Activated effector memory CD4-positive, alpha-beta T cell treated with anti-CD3 and anti-CD28 coated beads, Interleukin-2, amount 50 U/mL, for 16 hours (primary cell): ENCODE measurements around the gene CCDC97.

ENCODE experiments used
- DNase-seq: peaks from one replicate; pipeline ENCODE4 v3.0.0-alpha.2; 2020

The CCDC97 gene

DNA sequence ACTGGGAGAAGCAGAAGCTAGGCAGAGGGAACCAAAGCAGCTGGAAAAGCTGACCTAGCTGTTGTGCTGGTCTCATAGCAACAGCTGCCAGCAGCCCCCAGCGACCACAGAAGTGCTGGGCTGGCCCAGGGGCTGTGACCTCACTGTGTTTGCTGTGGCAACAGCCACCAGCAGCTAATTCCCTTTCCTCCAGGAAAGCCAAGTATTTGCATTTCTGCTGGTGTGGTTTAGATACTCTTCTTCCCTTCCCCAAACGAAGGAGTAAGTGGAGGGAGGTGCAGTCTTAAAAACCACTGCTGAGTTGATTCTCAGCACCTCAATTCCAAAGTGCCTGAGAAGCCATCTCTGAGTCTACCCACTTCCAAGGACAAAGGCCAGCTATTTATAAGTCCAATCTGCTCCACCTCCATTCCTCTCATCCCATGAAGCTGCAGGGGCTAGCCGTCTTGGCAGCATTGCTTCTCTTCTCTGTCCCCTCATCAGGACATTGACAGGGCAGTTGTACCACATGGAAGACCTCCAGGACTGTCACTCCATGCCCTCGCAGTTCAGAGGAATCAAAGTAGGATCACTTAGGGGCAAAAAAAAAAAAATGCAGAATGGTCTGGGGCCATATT lies 11.5 kb upstream of the CCDC97 start:
- DNase-seq = peak; percentile 81

DNA sequence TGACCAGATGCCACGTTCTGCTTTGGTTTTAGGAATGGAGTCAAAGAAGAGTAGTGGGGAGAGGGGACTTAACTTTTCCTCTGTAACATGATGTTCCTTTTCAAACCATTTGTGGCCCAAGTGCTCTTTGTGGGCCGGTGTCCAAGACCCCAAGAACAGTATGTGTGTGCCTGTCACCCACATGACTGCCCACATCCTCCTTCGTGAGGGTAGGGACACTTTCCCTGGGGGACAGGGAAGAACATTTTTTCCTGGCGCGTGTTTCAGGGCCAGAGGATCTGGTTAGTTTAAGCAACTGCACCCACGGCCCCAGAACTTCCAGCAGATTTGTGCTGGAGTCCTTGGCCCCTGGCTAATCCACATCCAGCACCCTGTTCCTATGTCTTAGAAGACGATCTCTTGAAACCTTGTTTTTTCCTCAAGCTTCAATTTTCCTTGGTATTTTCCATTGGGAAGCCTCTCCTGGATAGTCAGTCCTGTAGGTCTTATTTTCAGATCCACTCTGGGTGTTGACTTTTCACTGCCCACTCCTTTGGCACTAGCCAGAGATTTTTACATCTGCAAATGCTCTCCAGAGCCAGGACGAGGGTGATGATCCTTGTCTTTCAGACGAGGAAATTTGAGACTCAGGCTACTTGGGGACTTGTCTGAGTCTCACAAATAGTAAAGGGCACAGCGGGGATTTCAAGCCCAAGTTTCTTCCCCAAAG lies 10.8 kb upstream of the CCDC97 start:
- DNase-seq = peak; percentile 42

DNA sequence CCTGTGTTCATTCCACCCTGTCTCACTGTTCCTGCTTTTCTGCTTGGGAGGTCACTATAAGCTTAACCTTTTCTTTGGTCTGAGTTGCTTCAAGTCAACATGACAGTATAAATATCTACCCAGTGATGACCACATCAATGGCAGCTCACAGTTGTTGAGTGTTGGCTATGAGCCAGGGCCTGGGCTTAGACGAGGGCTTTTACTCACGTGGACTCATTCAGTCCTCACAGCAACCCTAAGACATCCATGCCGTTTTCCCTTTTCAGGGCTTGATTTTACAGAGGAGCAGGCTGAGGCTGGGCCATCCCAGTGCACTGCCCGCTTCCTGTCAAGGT lies 10.2 kb upstream of the CCDC97 start:
- peak; percentile 79 for DNase-seq

DNA sequence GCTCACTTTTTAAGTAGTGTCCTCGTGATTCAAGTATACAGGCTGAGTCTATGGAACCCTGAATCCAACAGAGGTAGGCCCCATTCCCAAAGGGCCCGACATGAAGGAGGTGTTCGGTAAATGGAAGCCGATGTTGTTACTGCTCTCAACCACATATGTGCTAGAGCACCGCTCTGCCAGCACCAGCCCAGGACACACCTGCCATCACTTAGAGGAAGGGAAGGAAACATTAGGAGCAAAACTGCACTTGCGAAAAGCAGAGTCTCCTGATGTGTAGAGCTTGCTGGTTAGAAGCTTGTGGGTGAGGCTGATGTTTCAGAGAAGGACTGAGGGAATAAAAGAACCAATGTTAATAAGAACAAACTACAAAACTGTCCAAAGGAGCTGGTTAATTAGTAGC lies 9.4 kb upstream of the CCDC97 start:
- peak; percentile 46 for DNase-seq

DNA sequence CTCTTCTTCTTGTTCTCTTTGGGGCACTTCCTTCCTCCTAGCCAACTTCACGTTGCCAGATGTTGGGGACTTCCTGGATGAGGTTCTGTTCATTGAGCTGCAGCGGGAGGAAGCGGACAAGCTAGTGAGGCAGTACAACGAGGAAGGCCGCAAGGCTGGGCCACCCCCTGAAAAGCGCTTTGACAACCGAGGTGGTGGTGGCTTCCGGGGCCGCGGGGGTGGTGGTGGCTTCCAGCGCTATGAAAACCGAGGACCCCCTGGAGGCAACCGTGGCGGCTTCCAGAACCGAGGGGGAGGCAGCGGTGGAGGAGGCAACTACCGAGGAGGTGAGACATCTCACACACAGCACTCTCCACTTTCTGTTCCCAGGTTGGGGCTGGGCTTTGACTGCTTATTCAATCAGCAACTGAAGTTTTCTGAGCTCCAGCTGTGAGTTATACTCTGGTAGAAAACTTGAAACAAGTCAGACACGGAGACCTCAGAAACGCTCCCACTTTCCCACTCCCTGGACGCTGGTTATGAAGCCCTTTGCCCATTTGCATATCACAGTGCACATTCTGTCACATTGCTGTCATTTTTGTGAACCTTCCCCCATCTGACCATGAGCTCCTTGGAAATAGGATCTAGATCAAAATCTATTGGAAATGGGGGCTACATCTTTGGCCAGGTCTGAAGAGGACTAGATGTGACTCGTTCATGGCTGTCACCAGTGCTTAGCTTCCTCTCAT lies 7.2 kb upstream of the CCDC97 start:
- DNase-seq = peak; percentile 87

DNA sequence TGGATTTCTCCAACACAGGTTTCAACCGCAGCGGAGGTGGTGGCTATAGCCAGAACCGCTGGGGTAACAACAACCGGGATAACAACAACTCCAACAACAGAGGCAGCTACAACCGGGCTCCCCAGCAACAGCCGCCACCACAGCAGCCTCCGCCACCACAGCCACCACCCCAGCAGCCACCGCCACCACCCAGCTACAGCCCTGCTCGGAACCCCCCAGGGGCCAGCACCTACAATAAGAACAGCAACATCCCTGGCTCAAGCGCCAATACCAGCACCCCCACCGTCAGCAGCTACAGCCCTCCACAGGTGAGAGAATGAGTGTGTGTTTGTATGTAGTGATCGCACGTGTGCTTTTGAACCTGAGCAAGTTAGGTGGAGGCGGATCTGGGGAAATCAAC lies 6.0 kb upstream of the CCDC97 start:
- no peak for DNase-seq

DNA sequence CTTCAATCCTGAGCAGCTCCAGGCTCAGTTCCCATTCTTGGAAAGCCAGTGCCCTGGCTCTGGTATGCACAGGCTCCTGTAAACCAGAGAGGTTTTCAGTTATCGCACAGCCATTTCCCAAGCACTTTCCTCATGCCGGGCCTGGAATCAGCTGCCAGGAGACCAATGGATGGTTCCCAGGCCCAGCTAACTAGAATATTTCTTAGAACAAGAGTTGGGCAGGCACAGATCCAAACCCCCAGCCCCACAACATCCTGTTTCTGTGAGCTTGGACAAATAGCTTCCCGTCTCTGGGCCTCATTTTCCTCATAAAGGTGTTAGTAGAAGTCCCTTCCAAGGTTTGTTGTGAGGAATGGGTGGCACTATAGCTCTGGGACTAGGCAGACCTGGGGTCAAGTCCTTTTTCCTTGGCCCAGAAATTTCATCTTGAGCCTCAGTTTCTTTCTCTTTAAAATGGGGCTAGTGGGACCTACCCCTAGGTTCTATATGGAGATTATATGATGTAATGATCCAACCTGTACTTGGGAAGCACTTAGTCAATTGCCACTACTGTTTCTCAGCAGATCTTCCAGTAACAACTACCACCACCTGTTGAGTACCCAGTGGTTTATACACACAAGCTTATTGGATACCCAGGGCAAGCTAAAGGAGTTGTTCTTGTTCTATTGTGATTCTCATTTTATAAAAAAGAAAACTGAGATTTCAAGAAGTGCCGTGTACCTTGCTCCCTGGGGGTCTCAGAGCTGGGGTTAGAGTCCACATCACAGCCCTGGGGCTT lies 5.1 kb upstream of the CCDC97 start:
- DNase-seq = no peak

DNA sequence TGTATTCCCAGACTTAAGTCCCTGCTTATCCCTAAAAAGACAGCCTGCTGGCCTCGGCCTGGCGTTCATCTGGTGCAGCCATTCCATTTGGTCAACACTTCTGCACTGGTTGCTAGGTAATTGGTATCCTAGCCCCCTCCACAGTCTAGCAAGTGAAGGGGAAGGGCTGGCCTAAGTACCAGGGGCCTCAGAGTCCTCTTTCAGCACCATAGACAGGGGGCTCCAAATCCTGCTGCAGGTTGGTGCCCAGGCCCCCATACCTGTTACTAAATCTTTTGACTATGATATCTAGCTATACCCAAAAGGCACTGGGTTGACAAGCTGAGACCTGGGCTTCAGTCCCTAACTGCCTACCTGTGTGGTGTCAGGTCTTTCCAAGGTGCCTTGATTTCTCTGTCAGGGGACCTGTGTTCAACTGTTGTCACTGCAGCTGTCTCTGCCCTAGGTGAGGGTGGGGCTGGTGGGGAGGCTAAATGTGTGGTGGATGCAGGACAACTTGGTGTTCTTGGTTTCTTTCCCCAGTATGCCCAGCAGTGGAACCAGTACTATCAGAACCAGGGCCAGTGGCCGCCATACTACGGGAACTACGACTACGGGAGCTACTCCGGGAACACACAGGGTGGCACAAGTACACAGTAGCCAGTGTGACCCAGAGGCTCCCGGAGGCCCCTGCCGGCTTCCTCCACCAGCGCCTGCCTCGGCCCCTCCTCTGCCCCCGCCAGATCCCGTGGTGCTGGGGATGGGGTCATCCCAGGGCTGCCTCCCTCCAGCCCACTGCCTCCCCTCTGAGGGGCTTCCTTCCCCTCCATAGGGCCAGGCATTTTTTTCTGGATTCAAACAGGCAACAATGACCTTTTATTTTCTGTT lies 3.8 kb upstream of the CCDC97 start:
- no peak for DNase-seq

DNA sequence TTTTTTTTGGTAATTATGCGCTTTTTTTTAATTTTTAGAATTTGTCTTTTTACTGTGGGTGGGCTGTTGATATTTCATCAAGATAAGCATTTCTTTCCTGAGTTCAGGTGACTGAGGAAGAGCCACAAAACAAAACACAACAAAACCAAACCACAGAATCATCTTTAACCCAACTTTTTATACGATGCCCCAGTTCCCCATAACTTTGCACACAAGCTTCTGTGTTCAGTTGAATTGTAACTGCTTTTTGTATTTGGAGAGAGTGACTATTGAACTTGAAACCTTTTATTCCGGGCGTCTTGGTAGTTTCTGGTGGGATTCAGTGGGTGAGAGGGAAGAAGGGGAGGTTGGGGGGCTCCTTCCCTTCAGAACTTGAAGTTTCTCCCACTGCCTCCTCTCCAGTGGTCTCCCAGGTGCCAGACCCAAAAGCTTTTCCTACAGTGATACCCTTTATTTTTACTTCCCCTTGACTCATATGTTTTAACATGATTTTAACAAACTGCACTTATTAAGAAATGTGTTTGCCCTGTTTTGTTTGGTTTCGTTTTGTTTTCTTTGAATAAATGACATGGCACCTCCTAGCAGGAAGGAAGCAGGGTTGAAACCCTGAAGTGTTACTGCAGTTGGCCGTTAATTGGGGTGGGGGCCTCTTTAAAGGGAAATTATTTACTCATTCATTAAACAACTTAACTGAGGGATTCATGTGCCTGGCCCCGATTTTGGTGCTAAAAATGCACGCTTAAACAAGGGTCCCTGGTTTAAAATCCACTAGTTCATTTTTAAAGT lies 2.7 kb upstream of the CCDC97 start:
- DNase-seq = no peak

DNA sequence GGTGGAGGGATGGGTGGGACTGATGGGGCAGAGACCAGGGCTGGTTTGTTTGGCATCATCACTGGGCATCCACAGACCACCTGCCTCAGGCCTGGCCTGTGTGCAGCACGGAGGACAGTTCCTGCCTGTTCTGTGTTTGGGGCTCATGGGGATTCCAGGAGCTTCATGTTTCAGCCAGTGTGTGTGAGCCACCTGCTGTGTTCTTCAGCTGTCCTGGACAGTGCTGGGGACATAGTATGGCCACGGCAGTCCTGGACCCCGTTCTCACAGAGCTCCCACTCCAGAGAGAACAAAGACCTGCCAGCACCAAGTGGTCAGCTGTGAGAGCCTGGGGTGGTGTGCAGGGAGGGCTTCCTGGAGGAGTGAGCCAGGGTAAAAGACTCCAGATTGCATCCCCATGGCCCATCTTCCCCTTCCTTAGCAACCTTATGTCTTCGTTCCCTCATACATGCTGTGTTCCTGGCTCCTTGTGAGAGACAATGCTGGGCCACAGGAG lies 2.0 kb upstream of the CCDC97 start:
- DNase-seq = no peak

DNA sequence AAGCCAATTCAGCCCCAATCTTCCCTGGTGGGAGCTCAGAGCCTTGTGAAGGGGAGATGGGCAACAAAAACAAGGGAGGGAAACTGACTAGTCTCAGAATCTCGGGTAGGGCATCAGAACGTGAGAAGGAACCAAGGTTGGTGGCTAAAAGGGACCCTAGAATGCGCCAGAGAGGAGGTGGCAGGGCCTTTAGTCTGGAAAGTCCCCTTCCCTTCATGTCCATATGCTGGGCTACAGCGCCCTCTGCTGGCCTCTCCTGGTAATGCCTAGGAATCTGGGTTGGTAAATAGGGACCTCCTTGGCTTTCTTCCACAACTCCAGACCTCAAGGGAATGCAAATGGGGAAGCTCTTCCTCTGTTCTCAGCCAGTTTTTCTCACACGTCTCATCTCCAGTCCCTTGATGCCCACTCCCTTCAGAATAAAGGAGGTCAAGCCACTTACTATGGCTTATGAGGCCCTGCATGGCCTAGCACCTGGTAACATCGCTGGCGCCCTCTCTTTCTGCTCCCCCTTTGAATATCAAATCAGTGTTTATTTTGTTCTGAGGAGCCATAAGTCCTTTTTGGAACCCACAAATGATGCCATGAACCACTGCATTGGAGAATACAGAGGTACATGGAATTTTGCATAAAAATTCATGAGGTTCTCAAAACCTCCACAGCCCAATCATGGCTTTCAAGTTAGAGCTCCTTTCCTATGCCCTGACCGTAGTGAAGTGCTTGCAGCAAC lies 1.4 kb upstream of the CCDC97 start:
- DNase-seq = peak; percentile 99

DNA sequence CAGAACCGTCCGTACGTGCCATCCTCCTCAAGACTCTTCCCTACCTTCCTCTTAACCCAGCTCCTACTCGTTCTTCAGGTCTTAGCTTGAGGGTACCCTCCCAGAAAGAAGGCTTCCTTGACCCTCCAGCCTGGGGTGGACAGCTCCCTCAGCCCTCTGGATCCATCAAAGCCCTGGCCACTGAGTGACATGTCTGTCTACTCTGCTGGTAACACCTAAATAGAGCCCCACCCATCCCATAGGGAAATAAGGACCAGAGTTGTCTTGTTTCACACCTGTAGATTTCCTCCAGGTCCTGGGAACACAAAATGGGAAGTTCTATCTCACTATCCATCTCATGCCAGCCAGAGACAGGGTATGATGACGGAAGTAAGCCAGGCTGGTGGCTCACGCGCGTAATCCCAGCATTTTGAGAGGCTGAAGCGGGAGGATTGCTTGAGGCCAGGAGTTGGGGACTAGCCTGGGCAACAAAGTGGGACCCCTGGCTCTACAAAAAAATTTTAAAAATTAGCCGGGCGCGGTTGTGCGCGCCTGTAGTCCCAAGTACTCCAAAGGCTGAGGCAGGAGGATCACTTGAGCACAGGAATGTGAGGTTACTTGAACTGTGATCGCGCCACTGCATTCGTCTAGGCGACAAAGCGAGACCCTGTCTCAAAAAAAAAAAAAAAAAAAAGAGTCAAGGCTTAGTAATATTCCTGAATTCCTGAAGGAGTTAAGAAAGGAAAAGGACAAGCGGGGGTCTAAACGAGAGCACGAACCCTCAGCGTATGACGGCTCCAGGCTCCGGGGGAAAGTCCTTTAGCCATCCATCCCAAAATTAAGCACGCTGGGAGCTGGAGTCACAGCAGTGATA lies 566 bp upstream of the CCDC97 start:
- DNase-seq = no peak

DNA sequence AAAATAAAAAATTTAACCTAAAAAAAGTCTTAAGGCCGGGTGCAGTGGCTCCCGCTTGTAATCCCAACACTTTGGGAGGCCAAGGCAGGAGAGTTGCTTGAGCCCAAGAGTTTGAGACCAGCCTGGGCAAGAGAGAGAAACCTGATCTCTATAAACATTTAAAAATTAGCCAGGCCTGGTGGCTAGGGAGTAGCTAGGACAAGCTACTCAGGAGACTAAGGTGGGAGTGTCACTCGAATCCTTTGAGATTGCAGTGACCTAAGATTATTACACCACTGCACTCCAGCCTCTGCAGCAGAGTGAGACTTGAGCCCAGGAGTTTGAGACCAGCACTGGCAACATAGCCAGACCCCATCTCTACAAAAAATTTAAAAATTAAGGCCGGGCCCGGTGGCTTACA lies 1.1 kb downstream of the CCDC97 start:
- no peak for DNase-seq

DNA sequence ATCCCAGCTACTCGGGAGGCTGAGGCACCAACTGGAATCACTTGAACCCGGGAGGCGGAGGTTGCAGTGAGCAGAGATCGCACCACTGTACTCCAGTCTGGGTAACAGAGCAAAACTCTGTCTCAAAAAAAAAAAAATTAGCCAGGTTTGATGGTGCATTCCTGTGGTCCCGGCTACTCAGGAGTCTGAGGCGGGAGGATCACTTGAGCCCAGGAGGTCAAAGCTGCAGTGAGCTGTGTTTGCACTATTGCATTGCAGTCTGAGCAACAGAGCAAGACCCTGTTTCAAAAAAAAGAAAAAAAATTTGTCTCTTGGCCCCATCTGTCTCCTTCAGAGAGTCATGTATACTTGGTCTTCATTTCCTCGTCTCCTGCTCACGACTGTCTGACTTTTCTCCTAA lies 1.6 kb downstream of the CCDC97 start:
- no peak for DNase-seq

DNA sequence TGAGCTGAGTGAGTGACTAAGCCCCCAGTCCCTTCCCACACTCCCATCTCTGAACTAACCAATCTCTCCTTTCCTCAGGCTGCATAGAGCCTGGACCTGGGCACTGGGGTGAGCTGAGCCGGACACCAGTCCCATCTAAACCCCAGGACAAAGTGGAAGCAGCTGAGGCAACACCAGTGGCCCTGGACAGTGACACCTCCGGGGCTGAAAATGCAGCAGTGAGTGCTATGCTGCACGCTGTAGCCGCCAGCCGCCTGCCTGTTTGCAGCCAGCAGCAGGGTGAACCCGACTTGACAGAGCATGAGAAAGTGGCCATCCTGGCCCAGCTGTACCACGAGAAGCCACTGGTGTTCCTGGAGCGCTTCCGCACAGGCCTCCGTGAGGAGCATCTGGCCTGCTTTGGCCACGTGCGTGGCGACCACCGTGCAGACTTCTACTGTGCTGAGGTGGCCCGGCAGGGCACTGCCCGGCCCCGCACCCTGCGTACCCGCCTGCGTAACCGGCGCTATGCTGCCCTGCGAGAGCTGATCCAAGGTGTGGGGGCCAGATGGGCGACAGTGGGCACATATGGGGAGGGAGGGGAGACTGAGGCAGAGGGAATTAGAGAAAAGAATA lies 6.4 kb downstream of the CCDC97 start:
- DNase-seq = no peak

DNA sequence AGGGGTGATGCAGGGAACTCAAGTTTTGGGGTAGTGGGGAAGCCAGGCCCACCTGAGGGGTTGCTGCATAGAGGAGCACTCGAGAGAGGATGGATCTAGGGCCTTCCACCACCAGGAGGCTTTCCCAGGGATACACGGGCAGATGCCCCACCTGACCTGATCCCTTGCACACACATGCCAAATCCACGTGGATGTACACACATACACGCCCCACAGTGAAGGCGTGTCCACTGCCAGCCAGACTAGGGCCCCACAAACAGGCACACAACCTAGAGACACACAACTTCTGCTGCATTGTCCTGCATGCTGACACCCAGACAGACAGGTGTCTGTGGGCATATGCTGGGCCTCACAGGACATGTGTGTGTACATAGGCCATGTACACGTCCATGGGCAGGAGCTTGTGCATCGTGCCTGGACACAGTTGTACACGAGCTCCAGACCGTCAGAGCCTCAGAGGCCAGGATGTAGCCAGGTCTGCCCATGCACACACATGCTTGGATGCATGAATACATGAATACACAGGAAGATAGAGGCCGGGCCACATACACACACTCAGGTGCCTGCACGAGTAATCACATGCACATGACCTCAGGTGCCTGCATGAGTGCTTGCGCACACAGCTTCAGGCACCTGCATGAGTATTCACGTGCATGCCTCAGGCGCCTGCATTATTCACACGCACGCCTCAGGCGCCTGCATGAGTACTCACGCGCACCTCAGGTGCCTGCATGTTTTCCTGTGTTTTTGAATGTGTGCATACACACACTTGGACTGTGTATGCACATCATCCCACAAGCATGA lies 8.9 kb downstream of the CCDC97 start:
- no peak for DNase-seq

DNA sequence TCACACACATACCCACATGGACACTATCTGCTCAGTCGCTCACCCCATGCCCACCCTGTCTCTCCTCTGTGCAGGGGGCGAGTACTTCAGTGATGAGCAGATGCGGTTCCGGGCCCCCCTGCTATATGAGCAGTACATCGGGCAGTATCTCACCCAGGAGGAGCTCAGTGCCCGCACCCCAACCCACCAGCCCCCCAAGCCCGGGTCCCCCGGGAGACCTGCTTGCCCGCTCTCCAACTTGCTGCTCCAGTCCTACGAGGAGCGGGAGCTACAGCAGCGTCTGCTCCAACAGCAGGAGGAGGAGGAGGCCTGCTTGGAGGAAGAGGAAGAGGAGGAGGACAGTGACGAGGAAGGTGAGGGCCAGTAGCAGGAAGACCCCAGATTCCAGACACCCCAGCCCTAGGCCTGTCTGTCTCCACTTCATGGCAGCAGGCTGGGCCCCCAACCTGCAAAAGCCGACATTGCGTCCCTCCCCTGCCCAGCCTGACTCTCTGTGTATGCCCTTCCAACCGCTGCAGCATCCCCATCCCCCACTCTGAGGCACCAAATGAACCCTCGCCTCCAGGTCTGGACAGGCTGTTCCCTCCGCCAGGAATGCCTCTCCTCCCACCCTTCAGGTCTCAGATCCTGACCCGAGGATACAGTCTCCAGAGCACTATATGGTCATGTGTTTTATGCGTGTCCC lies 9.7 kb downstream of the CCDC97 start:
- DNase-seq = no peak

DNA sequence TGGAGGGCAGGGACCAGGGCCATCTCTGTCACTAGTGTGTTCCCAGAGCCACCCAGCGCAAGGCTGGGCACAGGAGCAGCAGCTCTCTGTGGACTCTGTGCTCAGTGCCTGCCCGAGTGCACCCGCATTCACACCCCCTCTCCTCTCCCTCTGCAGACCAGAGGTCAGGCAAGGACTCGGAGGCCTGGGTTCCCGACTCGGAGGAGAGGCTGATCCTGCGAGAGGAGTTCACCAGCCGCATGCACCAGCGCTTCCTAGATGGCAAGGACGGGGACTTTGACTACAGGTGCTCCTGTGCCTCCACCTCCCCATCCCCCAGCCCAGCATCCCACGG lies 10.2 kb downstream of the CCDC97 start:
- no peak for DNase-seq
